Peyer's patch (tissue), 4 donors: ENCODE results near the gene SIX1. TPM values are rescaled to one million over a fixed set of nuclear protein-coding genes. Genes with fewer than 3 reads are reported as not detected.
A peak's percentile ranks its signal among the peaks of the same experiment; 100 is the strongest.

Source experiments
- DNase-seq, 3 donors: peaks; one replicate each; pipeline ENCODE4 v3.0.0-alpha.2; 2017 to 2019
- H3K27ac ChIP-seq, 4 donors: fragments of 200-600 bp; sonication (generic); one replicate each; pipeline ENCODE4 v1.5.1; 2016 to 2019
- H3K27me3 ChIP-seq, 2 donors: fragments of 200-600 bp; sonication (generic); one replicate each; pipeline ENCODE4 v1.5.1; 2019
- H3K36me3 ChIP-seq, 3 donors: fragments of 200-600 bp; sonication (generic); one replicate each; pipeline ENCODE4 v1.5.1; 2016 to 2019
- H3K4me1 ChIP-seq, 4 donors: fragments of 200-600 bp; sonication (generic); one replicate each; pipeline ENCODE4 v1.5.1; 2016 to 2019
- H3K4me3 ChIP-seq, 4 donors: fragments of 200-600 bp; sonication (generic); 1 replicate in 3 of 4; 2 replicates in 1 of 4; pipeline ENCODE4 v1.5.1; 2016 to 2019; ENCODE audit warnings: mild to moderate bottlenecking in 1 of 4
- H3K9me3 ChIP-seq, 4 donors: fragments of 200-600 bp; sonication (generic); one replicate each; pipeline ENCODE4 v1.5.1; 2016 to 2019; ENCODE audit warnings: mild to moderate bottlenecking in 1 of 4
- POLR2A ChIP-seq, 2 donors: fragments of 450-650 bp; IDR thresholded peaks; one replicate each; pipeline ENCODE4 v1.5.1; 2017; ENCODE audit warnings: antibody characterized with exemption in 2 of 2, mild to moderate bottlenecking in 2 of 2, moderate library complexity in 2 of 2
- total RNA-seq, 4 donors: library from RNA; depleted of rRNA; stranded (reverse); fragments of >200 nt; gene quantifications; one replicate each; pipeline ENCODE4 v1.1.0, GENCODE V29; 2016
- TF ChIP-seq, protein P1 (sequence below), 6 experiments: fragments of 450-650 bp in 4 of 6; fragments of 200-600 bp in 2 of 6; sonication (generic) in 1 of 6; IDR thresholded peaks; one replicate each; pipeline ENCODE4 v1.5.1; 2017 to 2019; ENCODE audit warnings: antibody characterized with exemption in 6 of 6, mild to moderate bottlenecking in 3 of 6, moderate library complexity in 1 of 6

Gene SIX1
- total RNA-seq, 4 donors from 2014 or later, result not detected

DNA sequence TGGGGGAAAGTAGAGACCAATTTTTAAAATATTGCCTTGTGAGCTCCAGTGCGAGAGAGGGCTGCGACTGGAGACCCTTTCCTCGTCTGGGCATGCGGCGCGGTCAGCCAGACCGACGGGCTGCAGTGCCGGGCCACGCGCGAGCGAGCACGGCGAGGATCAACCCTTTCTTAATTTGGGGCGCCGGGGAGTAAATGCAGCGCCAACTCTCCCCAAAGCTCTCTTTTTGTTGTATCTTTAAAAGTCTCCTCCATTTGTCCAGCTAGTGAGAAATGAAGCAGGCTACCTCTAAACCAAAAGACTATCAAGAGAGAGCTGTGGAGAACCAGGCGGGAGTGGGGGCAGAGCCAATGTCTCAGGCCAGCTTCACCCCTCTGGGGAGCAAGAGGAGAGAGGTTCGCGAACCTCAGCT is 1.4 kb downstream of the SIX1 start:
- TF ChIP-seq, protein P1, sequence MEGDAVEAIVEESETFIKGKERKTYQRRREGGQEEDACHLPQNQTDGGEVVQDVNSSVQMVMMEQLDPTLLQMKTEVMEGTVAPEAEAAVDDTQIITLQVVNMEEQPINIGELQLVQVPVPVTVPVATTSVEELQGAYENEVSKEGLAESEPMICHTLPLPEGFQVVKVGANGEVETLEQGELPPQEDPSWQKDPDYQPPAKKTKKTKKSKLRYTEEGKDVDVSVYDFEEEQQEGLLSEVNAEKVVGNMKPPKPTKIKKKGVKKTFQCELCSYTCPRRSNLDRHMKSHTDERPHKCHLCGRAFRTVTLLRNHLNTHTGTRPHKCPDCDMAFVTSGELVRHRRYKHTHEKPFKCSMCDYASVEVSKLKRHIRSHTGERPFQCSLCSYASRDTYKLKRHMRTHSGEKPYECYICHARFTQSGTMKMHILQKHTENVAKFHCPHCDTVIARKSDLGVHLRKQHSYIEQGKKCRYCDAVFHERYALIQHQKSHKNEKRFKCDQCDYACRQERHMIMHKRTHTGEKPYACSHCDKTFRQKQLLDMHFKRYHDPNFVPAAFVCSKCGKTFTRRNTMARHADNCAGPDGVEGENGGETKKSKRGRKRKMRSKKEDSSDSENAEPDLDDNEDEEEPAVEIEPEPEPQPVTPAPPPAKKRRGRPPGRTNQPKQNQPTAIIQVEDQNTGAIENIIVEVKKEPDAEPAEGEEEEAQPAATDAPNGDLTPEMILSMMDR (IDR thresholded peaks at IDR 0.05), result no peak
- no peak for TF ChIP-seq POLR2A (IDR thresholded peaks at IDR 0.05)
- Histone ChIP-seq H3K36me3 (no peaks in the 10 kb centered on the region), H3K27me3 (peaks cover 7 to 78% of the 10 kb centered on the region in 2 donors), H3K9me3 (peaks cover 0 to 15% (median 0%) of the 10 kb centered on the region in 4 donors), H3K4me1 (peaks cover 3 to 41% (median 12%) of the 10 kb centered on the region in 4 donors), H3K27ac (no peak overlapping the region), H3K4me3 (peak overlapping the region in 1 of 4 donors; percentile 47)
- DNase-seq, result no peak

DNA sequence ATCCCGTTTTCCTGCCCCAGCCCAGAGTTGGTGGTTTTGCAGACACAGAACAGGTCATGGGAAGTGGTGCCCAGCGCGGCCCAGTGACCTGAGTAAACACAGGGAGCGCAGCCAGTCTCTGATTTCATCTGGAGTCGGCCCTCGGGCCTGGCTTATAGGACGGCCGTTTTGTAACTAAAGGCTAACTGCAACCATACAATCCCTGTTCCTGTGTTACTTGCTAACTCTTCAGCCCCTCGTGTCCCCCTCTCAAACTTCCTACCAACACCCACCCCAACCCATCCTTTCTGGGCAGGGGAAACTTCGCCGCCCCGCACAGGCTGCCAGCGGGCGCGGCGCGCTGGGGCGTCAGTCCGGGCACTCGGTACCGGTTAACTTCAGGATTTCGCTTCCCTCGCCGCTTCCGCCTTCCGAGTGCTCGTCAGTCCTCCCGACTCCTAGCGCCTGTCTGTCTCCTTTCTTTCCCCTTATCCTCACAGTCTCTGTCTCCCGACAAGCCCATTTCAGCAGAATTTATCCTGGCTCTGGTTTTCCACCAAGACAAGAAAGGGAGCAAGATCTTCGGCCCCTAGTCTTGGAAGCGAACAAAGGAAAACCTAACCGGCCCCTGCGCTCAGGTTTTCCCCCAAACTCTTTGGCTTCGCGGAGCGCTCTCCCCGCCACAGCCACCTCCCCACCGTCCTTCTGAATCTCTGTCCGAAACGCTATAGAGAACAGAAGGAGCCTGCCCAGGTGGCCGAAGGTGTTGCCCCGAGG is 2.0 kb downstream of the SIX1 start:
- H3K27me3 ChIP-seq, result peaks cover 7 to 78% of the 10 kb centered on the region in 2 donors
- peaks cover 0 to 10% (median 0%) of the 10 kb centered on the region in 4 donors for H3K9me3 ChIP-seq
- DNase-seq, result peak in 1 of 3 donors; percentile 48
- TF ChIP-seq, protein P1 (IDR thresholded peaks at IDR 0.05), result no peak
- no peak for TF ChIP-seq POLR2A (IDR thresholded peaks at IDR 0.05)
- no peaks in the 10 kb centered on the region for H3K36me3 ChIP-seq
- no peak overlapping the region for H3K27ac ChIP-seq
- peaks cover 3 to 47% (median 12%) of the 10 kb centered on the region in 4 donors for H3K4me1 ChIP-seq
- H3K4me3 ChIP-seq, result peak overlapping the region in 2 of 4 donors; percentile 11 to 15

DNA sequence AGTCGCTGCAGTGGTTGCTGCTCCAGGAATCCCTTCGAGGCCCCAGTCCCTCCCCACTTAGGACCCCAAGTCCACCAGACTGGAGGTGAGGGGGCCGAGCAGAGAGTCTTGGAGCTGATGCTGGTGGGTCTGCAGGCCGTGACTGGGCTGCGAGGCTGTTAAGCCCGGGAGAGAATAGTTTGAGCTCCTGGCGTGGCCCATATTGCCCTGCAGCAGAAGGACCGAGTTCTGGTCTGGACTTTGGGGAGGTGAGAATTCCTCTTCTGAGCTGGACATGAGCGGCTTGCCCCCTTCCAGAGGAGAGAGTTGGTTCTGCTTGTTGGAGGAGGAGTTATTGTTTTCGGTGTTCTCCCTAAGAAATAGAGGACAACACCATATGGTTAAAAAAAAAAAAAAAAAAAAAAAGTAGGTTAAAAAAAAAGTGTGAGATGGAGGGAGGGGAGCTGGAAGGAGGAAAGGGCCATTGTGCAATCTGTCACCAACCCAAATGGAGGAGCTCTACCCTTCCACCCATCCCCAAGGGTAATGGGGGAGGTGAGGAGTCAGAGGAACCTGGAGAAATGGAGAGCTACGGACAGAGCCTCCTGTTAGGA is 3.0 kb downstream of the SIX1 start:
- Histone ChIP-seq H3K36me3 (no peaks in the 10 kb centered on the region), H3K27me3 (peaks cover 0 to 78% of the 10 kb centered on the region in 2 donors), H3K27ac (no peak overlapping the region), H3K4me3 (no peak overlapping the region), H3K4me1 (peaks cover 3 to 51% (median 12%) of the 10 kb centered on the region in 4 donors), H3K9me3 (peaks cover 0 to 9% (median 0%) of the 10 kb centered on the region in 4 donors)
- DNase-seq, result no peak
- no peak for TF ChIP-seq POLR2A (IDR thresholded peaks at IDR 0.05)
- TF ChIP-seq, protein P1 (IDR thresholded peaks at IDR 0.05), result no peak

DNA sequence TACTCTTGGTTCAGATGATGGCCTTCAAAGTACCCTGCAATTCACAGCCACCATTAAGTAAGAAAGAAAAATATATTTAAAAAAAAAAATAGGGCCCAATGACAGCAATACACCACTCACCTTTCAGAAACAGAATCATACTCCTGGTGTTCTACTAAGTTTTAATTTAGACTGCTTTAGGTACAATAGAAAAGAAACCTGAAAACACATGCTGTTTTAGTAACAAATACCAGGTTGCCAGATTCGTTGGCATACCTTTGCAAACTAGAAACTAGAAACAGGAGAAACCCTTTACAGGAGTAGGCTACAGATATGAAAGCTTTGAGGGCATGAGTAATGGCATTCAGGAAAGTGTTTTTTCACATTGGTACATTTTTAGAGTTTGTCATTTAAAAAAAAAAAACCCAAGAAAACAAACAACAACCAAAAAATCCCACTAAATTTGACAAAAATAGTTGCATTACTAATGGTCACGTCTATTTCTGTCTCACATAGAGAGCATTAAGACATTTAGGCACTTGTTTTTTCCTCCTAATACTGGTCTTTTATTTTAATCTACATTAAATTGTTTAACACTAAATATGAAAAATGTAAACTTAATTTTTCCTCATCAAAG is 4.0 kb downstream of the SIX1 start:
- no peak for TF ChIP-seq POLR2A (IDR thresholded peaks at IDR 0.05)
- TF ChIP-seq, protein P1 (IDR thresholded peaks at IDR 0.05), result no peak
- no peak overlapping the region for H3K27ac ChIP-seq
- no peak for DNase-seq
- no peaks in the 10 kb centered on the region for H3K36me3 ChIP-seq
- H3K4me1 ChIP-seq, result peaks cover 3 to 51% (median 12%) of the 10 kb centered on the region in 4 donors
- H3K9me3 ChIP-seq, result peaks cover 0 to 9% (median 0%) of the 10 kb centered on the region in 4 donors
- H3K4me3 ChIP-seq, result no peak overlapping the region
- H3K27me3 ChIP-seq, result peaks cover 0 to 78% of the 10 kb centered on the region in 2 donors

DNA sequence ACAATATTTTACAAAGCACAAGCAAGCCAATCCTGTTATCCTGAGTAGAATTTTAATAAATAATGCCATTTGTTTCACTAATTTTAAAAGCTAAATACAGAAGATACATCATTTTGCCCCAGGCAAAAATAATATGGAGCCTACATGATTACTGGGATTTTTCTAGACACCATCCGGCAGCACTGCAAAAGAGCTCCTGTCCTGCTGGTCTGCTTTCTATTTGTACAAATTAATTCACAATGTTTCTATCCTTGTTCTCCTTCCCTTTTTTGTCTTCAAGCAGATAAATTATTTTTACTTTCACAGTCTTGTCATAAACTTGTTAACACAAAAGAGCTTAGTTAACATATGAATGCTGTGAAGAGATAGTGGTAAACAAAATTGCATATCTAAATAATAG is 4.6 kb downstream of the SIX1 start:
- H3K9me3 ChIP-seq, result peaks cover 0 to 9% (median 0%) of the 10 kb centered on the region in 4 donors
- peaks cover 3 to 48% (median 12%) of the 10 kb centered on the region in 4 donors for H3K4me1 ChIP-seq
- DNase-seq, result no peak
- H3K36me3 ChIP-seq, result no peaks in the 10 kb centered on the region
- no peak for TF ChIP-seq POLR2A (IDR thresholded peaks at IDR 0.05)
- TF ChIP-seq, protein P1 (IDR thresholded peaks at IDR 0.05), result no peak
- no peak overlapping the region for H3K4me3 ChIP-seq
- H3K27me3 ChIP-seq, result peaks cover 0 to 78% of the 10 kb centered on the region in 2 donors
- H3K27ac ChIP-seq, result no peak overlapping the region
